GM23338 (cell line): ENCODE data around the gene ADSS1. TPM values are rescaled to one million over a fixed set of nuclear protein-coding genes. Genes with fewer than 3 reads are reported as not detected.

Experiments used
- ATAC-seq: fragments of 200-7000 bp; cut with Tn5 transposase; 3 replicates; pipeline ENCODE4 v1.9.1; 2020
- DNase-seq: peaks from one replicate; pipeline ENCODE4 v3.0.0-alpha.2; 2015; ENCODE audit warnings: low spot score
- H2AFZ ChIP-seq: fragments of 200-600 bp; sonication (generic); 2 replicates; pipeline ENCODE4 v1.8.0; 2016; ENCODE audit warnings: antibody characterized with exemption, mild to moderate bottlenecking, moderate library complexity
- H3F3A ChIP-seq: fragments of 200-600 bp; sonication (generic); replicated peaks from 2 replicates; pipeline ENCODE4 v1.8.0; 2017; ENCODE audit warnings: antibody characterized with exemption, mixed run types, low read depth
- H3K27ac ChIP-seq: fragments of 200-600 bp; sonication (generic); 2 replicates; pipeline ENCODE4 v1.6.1; 2016; ENCODE audit warnings: low read depth
- H3K27me3 ChIP-seq: fragments of 200-600 bp; sonication (generic); 2 replicates; pipeline ENCODE4 v1.8.0; 2016; ENCODE audit warnings: mild to moderate bottlenecking, mixed run types, moderate library complexity; ENCODE audit not compliant: insufficient read depth
- H3K36me3 ChIP-seq: fragments of 200-600 bp; sonication (generic); 2 replicates; pipeline ENCODE4 v1.8.0; 2016; ENCODE audit warnings: mild to moderate bottlenecking; ENCODE audit not compliant: insufficient read depth
- H3K4me1 ChIP-seq: fragments of 200-600 bp; sonication (generic); 2 replicates; pipeline ENCODE4 v1.8.0; 2016; ENCODE audit warnings: mild to moderate bottlenecking, moderate library complexity; ENCODE audit not compliant: insufficient read depth
- H3K4me2 ChIP-seq: fragments of 200-600 bp; sonication (generic); 2 replicates; pipeline ENCODE4 v1.7.1; 2017; ENCODE audit warnings: mixed run types
- H3K4me3 ChIP-seq: fragments of 200-600 bp; sonication (generic); 2 replicates; pipeline ENCODE4 v1.6.1; 2016; ENCODE audit warnings: mixed run types
- H3K79me2 ChIP-seq: fragments of 200-600 bp; sonication (generic); replicated peaks from 2 replicates; pipeline ENCODE4 v1.8.0; 2017; ENCODE audit warnings: mild to moderate bottlenecking; ENCODE audit not compliant: insufficient read depth
- H3K9me2 ChIP-seq: fragments of 200-600 bp; sonication (generic); 2 replicates; pipeline ENCODE4 v1.8.0; 2017; ENCODE audit not compliant: insufficient read depth
- H4K20me1 ChIP-seq: fragments of 200-600 bp; sonication (generic); replicated peaks from 2 replicates; pipeline ENCODE4 v1.8.0; 2017; ENCODE audit warnings: mild to moderate bottlenecking; ENCODE audit not compliant: insufficient read depth
- H3K27ac Mint-ChIP-seq: 2 replicates; pipeline ENCODE4 v1.8.0; 2020; ENCODE audit warnings: inconsistent platforms, mild to moderate bottlenecking, moderate library complexity, mixed read lengths
- H3K27me3 Mint-ChIP-seq: 3 replicates; pipeline ENCODE4 v1.8.0; 2022; ENCODE audit warnings: low read depth, mild to moderate bottlenecking, moderate library complexity, mixed read lengths, inconsistent platforms; ENCODE audit not compliant: insufficient read depth, poor library complexity
- H3K36me3 Mint-ChIP-seq: 3 replicates; pipeline ENCODE4 v1.8.0; 2021; ENCODE audit warnings: low read depth, mild to moderate bottlenecking, inconsistent platforms, moderate library complexity, mixed read lengths
- H3K4me1 Mint-ChIP-seq: 3 replicates; pipeline ENCODE4 v1.8.0; 2020; ENCODE audit warnings: mild to moderate bottlenecking, inconsistent platforms, mixed read lengths
- H3K4me3 Mint-ChIP-seq: 3 replicates; pipeline ENCODE4 v1.8.0; 2021; ENCODE audit warnings: moderate library complexity, mild to moderate bottlenecking, inconsistent platforms, mixed read lengths
- H3K9me3 Mint-ChIP-seq: 3 replicates; pipeline ENCODE4 v1.8.0; 2020; ENCODE audit warnings: moderate library complexity, mild to moderate bottlenecking, inconsistent platforms, mixed read lengths
- CREB1 ChIP-seq: fragments of 250-450 bp; sonication (Bioruptor Pico); IDR thresholded peaks from 2 replicates; pipeline ENCODE4 v1.5.0; 2020; ENCODE audit warnings: low read depth, mild to moderate bottlenecking, moderate library complexity
- EZH2 ChIP-seq: fragments of 200-600 bp; sonication (generic); IDR thresholded peaks from one replicate; pipeline ENCODE4 v1.8.0; 2017; ENCODE audit warnings: antibody characterized with exemption, mild to moderate bottlenecking, low read depth; ENCODE audit not compliant: unreplicated experiment
- EZH2phosphoT487 ChIP-seq: fragments of 200-600 bp; sonication (generic); IDR thresholded peaks from one replicate; pipeline ENCODE4 v1.8.1; 2018; ENCODE audit warnings: antibody characterized with exemption; ENCODE audit not compliant: unreplicated experiment
- JUNB ChIP-seq: IDR thresholded peaks from one replicate; pipeline ENCODE4 v1.6.1; 2016; ENCODE audit warnings: antibody characterized with exemption; ENCODE audit not compliant: unreplicated experiment
- NANOG ChIP-seq: IDR thresholded peaks from 2 replicates; pipeline ENCODE4 v1.6.1; 2016; ENCODE audit warnings: antibody characterized with exemption, borderline replicate concordance
- POLR2AphosphoS5 ChIP-seq: IDR thresholded peaks from 2 replicates; pipeline ENCODE4 v1.6.1; 2016; ENCODE audit warnings: antibody characterized with exemption, low read depth
- STAT1 ChIP-seq: IDR thresholded peaks from one replicate; pipeline ENCODE4 v1.6.1; 2016; ENCODE audit warnings: antibody characterized with exemption; ENCODE audit not compliant: unreplicated experiment
- ZNF114 ChIP-seq: fragments of 250-450 bp; sonication (Bioruptor Pico); IDR thresholded peaks from 2 replicates; pipeline ENCODE4 v1.5.0; 2020; ENCODE audit warnings: mild to moderate bottlenecking, moderate library complexity
- polyA plus RNA-seq: library from polyadenylated mRNA; unstranded; fragments of >200 nt; fragmentation: Nextera tagmentation; extraction: Ambion mirVana; gene quantifications from 2 replicates; pipeline ENCODE4 v1.2.1, GENCODE V29; 2016
- total RNA-seq: library from RNA; depleted of rRNA; stranded (reverse); fragments of >200 nt; shearing (Covaris generic); gene quantifications from 2 replicates; pipeline ENCODE4 v1.2.3, GENCODE V29; 2014
- TF ChIP-seq, protein P1 (sequence below): IDR thresholded peaks from one replicate; pipeline ENCODE4 v1.6.1; 2018; ENCODE audit warnings: antibody characterized with exemption; ENCODE audit not compliant: unreplicated experiment
- TF ChIP-seq, protein P2 (sequence below): fragments of 250-450 bp; sonication (Bioruptor Pico); IDR thresholded peaks from 2 replicates; pipeline ENCODE4 v1.5.0; 2020; ENCODE audit warnings: mild to moderate bottlenecking, moderate library complexity
- TF ChIP-seq, protein P3 (sequence below): IDR thresholded peaks from 2 replicates; pipeline ENCODE4 v1.6.1; 2016; ENCODE audit warnings: antibody characterized with exemption
- TF ChIP-seq, protein P4 (sequence below), 2 experiments: fragments of 200-600 bp in 1 of 2; sonication (generic) in 1 of 2; conservative IDR thresholded peaks; 2 replicates each; pipeline versions ENCODE4 v1.5.1 to v1.6.1; 2016 to 2017; ENCODE audit warnings: antibody characterized with exemption in 2 of 2, low read depth in 2 of 2, mild to moderate bottlenecking in 2 of 2, moderate library complexity in 1 of 2

The ADSS1 gene
- total and polyA plus RNA-seq, 2 experiments from 2014 or later, result 9.5 to 11.6 TPM

DNA sequence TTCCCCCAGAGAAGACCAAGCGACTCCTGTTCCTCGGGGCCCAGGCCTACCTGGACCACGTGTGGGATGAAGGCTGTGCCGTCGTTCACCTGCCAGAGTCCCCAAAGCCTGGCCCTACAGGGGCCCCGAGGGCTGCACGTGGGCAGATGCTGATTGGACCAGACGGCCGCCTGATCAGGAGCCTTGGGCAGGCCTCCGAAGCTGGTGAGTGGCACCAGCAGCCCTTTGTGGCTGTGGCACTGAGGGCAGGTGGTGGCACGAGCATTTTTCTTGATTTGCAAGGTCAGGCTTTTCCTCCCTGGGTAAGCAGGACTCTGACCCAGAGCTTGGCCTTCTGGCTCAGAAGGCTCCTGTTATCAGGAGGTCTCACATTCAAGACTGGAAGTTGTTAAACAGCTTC, 31.6 kb downstream of the ADSS1 start:
- Mint-ChIP-seq H3K27me3 (peaks cover 36% of the 10 kb centered on the region), H3K36me3 (peaks cover 62% of the 10 kb centered on the region), H3K9me3 (peaks cover 12% of the 10 kb centered on the region), H3K4me3 (no peak overlapping the region), H3K4me1 (peaks cover 22% of the 10 kb centered on the region), H3K27ac (no peak overlapping the region)
- Histone ChIP-seq H3K27me3 (no peaks in the 10 kb centered on the region), H3K27ac (no peak overlapping the region), H3F3A (no peaks in the 10 kb centered on the region), H3K79me2 (peaks cover 39% of the 10 kb centered on the region), H3K36me3 (no peaks in the 10 kb centered on the region), H3K4me2 (no peak overlapping the region), H4K20me1 (peaks cover 11% of the 10 kb centered on the region), H3K4me1 (peaks cover 6% of the 10 kb centered on the region; the same call in 1 of the 2 replicates), H3K4me3 (no peak overlapping the region), H3K9me2 (no peaks in the 10 kb centered on the region), H2AFZ (no peak overlapping the region)
- no peak for ATAC-seq
- no peak for DNase-seq
- no peak for TF ChIP-seq CREB1 (CRISPR knock-in tag)
- TF ChIP-seq, protein P1, sequence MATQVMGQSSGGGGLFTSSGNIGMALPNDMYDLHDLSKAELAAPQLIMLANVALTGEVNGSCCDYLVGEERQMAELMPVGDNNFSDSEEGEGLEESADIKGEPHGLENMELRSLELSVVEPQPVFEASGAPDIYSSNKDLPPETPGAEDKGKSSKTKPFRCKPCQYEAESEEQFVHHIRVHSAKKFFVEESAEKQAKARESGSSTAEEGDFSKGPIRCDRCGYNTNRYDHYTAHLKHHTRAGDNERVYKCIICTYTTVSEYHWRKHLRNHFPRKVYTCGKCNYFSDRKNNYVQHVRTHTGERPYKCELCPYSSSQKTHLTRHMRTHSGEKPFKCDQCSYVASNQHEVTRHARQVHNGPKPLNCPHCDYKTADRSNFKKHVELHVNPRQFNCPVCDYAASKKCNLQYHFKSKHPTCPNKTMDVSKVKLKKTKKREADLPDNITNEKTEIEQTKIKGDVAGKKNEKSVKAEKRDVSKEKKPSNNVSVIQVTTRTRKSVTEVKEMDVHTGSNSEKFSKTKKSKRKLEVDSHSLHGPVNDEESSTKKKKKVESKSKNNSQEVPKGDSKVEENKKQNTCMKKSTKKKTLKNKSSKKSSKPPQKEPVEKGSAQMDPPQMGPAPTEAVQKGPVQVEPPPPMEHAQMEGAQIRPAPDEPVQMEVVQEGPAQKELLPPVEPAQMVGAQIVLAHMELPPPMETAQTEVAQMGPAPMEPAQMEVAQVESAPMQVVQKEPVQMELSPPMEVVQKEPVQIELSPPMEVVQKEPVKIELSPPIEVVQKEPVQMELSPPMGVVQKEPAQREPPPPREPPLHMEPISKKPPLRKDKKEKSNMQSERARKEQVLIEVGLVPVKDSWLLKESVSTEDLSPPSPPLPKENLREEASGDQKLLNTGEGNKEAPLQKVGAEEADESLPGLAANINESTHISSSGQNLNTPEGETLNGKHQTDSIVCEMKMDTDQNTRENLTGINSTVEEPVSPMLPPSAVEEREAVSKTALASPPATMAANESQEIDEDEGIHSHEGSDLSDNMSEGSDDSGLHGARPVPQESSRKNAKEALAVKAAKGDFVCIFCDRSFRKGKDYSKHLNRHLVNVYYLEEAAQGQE, result no peak
- no peak for TF ChIP-seq EZH2
- TF ChIP-seq, protein P2, sequence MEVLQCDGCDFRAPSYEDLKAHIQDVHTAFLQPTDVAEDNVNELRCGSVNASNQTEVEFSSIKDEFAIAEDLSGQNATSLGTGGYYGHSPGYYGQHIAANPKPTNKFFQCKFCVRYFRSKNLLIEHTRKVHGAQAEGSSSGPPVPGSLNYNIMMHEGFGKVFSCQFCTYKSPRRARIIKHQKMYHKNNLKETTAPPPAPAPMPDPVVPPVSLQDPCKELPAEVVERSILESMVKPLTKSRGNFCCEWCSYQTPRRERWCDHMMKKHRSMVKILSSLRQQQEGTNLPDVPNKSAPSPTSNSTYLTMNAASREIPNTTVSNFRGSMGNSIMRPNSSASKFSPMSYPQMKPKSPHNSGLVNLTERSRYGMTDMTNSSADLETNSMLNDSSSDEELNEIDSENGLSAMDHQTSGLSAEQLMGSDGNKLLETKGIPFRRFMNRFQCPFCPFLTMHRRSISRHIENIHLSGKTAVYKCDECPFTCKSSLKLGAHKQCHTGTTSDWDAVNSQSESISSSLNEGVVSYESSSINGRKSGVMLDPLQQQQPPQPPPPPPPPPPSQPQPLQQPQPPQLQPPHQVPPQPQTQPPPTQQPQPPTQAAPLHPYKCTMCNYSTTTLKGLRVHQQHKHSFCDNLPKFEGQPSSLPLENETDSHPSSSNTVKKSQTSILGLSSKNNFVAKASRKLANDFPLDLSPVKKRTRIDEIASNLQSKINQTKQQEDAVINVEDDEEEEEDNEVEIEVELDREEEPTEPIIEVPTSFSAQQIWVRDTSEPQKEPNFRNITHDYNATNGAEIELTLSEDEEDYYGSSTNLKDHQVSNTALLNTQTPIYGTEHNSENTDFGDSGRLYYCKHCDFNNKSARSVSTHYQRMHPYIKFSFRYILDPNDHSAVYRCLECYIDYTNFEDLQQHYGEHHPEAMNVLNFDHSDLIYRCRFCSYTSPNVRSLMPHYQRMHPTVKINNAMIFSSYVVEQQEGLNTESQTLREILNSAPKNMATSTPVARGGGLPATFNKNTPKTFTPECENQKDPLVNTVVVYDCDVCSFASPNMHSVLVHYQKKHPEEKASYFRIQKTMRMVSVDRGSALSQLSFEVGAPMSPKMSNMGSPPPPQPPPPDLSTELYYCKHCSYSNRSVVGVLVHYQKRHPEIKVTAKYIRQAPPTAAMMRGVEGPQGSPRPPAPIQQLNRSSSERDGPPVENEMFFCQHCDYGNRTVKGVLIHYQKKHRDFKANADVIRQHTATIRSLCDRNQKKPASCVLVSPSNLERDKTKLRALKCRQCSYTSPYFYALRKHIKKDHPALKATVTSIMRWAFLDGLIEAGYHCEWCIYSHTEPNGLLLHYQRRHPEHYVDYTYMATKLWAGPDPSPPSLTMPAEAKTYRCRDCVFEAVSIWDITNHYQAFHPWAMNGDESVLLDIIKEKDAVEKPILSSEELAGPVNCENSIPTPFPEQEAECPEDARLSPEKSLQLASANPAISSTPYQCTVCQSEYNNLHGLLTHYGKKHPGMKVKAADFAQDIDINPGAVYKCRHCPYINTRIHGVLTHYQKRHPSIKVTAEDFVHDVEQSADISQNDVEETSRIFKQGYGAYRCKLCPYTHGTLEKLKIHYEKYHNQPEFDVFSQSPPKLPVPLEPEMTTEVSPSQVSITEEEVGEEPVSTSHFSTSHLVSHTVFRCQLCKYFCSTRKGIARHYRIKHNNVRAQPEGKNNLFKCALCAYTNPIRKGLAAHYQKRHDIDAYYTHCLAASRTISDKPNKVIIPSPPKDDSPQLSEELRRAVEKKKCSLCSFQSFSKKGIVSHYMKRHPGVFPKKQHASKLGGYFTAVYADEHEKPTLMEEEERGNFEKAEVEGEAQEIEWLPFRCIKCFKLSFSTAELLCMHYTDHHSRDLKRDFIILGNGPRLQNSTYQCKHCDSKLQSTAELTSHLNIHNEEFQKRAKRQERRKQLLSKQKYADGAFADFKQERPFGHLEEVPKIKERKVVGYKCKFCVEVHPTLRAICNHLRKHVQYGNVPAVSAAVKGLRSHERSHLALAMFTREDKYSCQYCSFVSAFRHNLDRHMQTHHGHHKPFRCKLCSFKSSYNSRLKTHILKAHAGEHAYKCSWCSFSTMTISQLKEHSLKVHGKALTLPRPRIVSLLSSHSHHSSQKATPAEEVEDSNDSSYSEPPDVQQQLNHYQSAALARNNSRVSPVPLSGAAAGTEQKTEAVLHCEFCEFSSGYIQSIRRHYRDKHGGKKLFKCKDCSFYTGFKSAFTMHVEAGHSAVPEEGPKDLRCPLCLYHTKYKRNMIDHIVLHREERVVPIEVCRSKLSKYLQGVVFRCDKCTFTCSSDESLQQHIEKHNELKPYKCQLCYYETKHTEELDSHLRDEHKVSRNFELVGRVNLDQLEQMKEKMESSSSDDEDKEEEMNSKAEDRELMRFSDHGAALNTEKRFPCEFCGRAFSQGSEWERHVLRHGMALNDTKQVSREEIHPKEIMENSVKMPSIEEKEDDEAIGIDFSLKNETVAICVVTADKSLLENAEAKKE (CRISPR knock-in tag), result no peak
- no peak for TF ChIP-seq JUNB
- no peak for TF ChIP-seq EZH2phosphoT487
- TF ChIP-seq, protein P3, sequence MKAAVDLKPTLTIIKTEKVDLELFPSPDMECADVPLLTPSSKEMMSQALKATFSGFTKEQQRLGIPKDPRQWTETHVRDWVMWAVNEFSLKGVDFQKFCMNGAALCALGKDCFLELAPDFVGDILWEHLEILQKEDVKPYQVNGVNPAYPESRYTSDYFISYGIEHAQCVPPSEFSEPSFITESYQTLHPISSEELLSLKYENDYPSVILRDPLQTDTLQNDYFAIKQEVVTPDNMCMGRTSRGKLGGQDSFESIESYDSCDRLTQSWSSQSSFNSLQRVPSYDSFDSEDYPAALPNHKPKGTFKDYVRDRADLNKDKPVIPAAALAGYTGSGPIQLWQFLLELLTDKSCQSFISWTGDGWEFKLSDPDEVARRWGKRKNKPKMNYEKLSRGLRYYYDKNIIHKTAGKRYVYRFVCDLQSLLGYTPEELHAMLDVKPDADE, result no peak
- TF ChIP-seq POLR2AphosphoS5, result no peak
- no peak for TF ChIP-seq NANOG
- no peak for TF ChIP-seq ZNF114 (CRISPR knock-in tag)
- no peak for TF ChIP-seq STAT1
- TF ChIP-seq, protein P4, sequence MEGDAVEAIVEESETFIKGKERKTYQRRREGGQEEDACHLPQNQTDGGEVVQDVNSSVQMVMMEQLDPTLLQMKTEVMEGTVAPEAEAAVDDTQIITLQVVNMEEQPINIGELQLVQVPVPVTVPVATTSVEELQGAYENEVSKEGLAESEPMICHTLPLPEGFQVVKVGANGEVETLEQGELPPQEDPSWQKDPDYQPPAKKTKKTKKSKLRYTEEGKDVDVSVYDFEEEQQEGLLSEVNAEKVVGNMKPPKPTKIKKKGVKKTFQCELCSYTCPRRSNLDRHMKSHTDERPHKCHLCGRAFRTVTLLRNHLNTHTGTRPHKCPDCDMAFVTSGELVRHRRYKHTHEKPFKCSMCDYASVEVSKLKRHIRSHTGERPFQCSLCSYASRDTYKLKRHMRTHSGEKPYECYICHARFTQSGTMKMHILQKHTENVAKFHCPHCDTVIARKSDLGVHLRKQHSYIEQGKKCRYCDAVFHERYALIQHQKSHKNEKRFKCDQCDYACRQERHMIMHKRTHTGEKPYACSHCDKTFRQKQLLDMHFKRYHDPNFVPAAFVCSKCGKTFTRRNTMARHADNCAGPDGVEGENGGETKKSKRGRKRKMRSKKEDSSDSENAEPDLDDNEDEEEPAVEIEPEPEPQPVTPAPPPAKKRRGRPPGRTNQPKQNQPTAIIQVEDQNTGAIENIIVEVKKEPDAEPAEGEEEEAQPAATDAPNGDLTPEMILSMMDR (conservative IDR thresholded peaks at IDR 0.05; ENCODE audit: low read depth in 2 of 2), result no peak
